Mucosa of descending colon (tissue), 3 donors: ENCODE data around the gene GLYATL3. TPM values are rescaled to one million over a fixed set of nuclear protein-coding genes. Genes with fewer than 3 reads are reported as not detected.

Experiments used
- ATAC-seq: fragments of 200-7000 bp; cut with Tn5 transposase; one replicate; pipeline ENCODE4 v1.9.1; 2020; ENCODE audit warnings: mild to moderate bottlenecking, moderate library complexity
- DNase-seq, 3 donors: peaks; one replicate each; pipeline ENCODE4 v3.0.0-alpha.2; 2020
- H3K36me3 ChIP-seq: fragments of 200-600 bp; one replicate; pipeline ENCODE4 v1.8.0; 2021; ENCODE audit warnings: low read depth, mild to moderate bottlenecking
- H3K4me1 ChIP-seq: fragments of 200-600 bp; one replicate; pipeline ENCODE4 v1.8.0; 2021; ENCODE audit warnings: low read depth, mild to moderate bottlenecking
- H3K4me3 ChIP-seq: fragments of 200-600 bp; one replicate; pipeline ENCODE4 v1.8.0; 2021; ENCODE audit warnings: mild to moderate bottlenecking
- H3K9me3 ChIP-seq: fragments of 200-600 bp; one replicate; pipeline ENCODE4 v1.8.0; 2021; ENCODE audit warnings: mild to moderate bottlenecking
- CTCF ChIP-seq: fragments of 200-600 bp; IDR thresholded peaks from one replicate; pipeline ENCODE4 v1.8.0; 2022; ENCODE audit warnings: antibody characterized with exemption, mild to moderate bottlenecking
- intact Hi-C, 2 donors: fragments of 100-400 bp; cut with DNase I in 1 of 2; cut with micrococcal nuclease in 1 of 2; formaldehyde crosslinking; loops; one replicate each; pipeline versions ENCODE4 v1.11.0 to v1.11.1; 2022; cut with DNase I, micrococcal nuclease
- total RNA-seq, 3 donors: library from RNA; stranded (reverse); fragmentation: NEBNext Ultra II Directional in 2 of 3; extraction: Animal tissue kit (Norgen Biotek cat#: 25700) in 2 of 3; gene quantifications; one replicate each; pipeline versions ENCODE4 v1.2.1 to v1.2.4, GENCODE V29; 2021 to 2023
- donor health status: DM: no; HTN: no; CAD: no; lungs with moderate emphysema.
- donor health status: DM: no; HTN: no; CAD: no.
- donor health status: DM: no; HTN: yes; CAD: no.

The GLYATL3 gene
- total RNA-seq, 3 donors from 2014 or later = not detected

DNA sequence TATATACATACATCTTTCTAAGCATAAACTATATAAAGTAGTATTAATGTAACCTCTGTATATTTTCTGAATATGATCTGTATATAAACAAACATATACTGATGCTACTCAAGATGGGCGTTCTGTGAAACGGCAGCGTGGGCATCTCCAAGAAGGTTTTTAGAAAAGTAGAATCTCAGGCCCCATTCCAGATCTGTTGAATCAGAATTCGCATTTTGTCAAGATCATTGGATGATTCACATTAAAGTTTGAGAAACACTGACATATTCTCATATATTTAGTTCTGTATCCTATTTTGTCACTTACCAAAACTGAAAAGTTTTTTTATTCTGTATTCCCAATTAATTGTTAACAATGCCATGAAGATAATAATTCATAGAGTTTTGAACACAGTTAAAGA lies 56.2 kb downstream of the GLYATL3 start:
- no peak for ATAC-seq
- TF ChIP-seq CTCF = no peak
- intact Hi-C loops = no loop called here
- Histone ChIP-seq H3K4me3 (no peak overlapping the region), H3K9me3 (no peaks in the 10 kb centered on the region), H3K4me1 (peaks cover 20% of the 10 kb centered on the region), H3K36me3 (no peaks in the 10 kb centered on the region)
- no peak for DNase-seq

DNA sequence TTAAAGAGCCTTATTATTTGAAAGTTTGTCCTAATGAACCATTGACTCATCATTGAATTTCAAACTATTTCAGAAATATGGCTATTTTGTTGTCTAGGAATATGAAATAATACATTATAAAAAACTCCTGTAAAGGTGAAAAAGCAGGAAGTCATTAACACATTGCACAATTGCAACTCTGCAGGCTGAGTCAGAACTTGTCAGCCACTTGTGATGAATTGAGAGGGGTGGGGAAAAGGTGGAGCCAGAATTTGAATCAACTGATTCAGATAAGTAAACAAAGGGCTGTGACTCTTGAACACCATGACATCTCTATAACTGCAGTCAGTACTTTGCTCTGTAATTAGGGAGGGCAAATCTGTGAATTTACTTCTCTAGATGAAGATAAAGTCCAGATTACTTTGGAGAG lies 56.7 kb downstream of the GLYATL3 start:
- Histone ChIP-seq H3K4me3 (no peak overlapping the region), H3K36me3 (no peaks in the 10 kb centered on the region), H3K4me1 (peaks cover 17% of the 10 kb centered on the region), H3K9me3 (no peaks in the 10 kb centered on the region)
- ATAC-seq = peak; percentile 100
- peak in 1 of 3 donors; percentile 83 for DNase-seq
- intact Hi-C loops = no loop called here
- TF ChIP-seq CTCF = no peak

DNA sequence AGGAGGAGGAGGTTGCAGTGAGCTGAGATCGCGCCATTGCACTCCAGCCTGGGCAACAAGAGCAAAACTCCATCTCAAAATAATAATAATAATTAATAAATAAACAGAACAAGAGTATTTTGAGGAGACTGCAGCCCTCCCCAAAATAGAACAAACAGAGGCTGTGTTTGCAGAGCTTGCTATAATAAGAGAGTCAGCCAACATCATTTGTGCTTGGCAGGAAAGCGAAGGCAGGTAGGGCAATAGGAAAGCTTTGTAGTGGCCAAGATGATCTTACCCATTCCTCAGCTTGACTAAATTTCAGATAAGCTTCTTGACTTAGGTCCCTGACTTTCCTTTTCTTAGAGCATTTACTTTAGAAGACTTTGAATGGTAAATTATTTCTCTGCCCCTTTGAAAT lies 57.5 kb downstream of the GLYATL3 start:
- no peaks in the 10 kb centered on the region for H3K9me3 ChIP-seq
- ATAC-seq = peak; percentile 27
- DNase-seq = no peak
- no peaks in the 10 kb centered on the region for H3K36me3 ChIP-seq
- intact Hi-C loops = no loop called here
- peaks cover 11% of the 10 kb centered on the region for H3K4me1 ChIP-seq
- TF ChIP-seq CTCF = no peak
- H3K4me3 ChIP-seq = no peak overlapping the region

- ATAC-seq = no peak
These were observed 58.5 kb downstream of the GLYATL3 start for GRCh38 chr6:49558238-49558637.

GRCh38 chr6:49563006-49563886 lies 63.5 kb downstream of the GLYATL3 start:
- intact Hi-C loops = no loop called here
- no peaks in the 10 kb centered on the region for H3K4me1 ChIP-seq
- no peaks in the 10 kb centered on the region for H3K9me3 ChIP-seq
- no peak for TF ChIP-seq CTCF
- DNase-seq (no peak), ATAC-seq (no peak)
- no peaks in the 10 kb centered on the region for H3K36me3 ChIP-seq
- H3K4me3 ChIP-seq = no peak overlapping the region

More at GRCh38 chr6:49558238-49558637, 58.5 kb downstream of the GLYATL3 start:
- no peak for DNase-seq
- H3K9me3 ChIP-seq = no peaks in the 10 kb centered on the region
- H3K4me1 ChIP-seq = peaks cover 8% of the 10 kb centered on the region
- no peak for TF ChIP-seq CTCF
- intact Hi-C loops = no loop called here
- H3K4me3 ChIP-seq = no peak overlapping the region
- H3K36me3 ChIP-seq = no peaks in the 10 kb centered on the region
